HUES6 (cell line): ENCODE data around the gene UNC93B1.
"Not testable (repeated sequence)": the region's sequence is repeated elsewhere in the genome, so short reads cannot be mapped to it uniquely, and the experiment has no call there.

ENCODE experiments used
- H3K27ac ChIP-seq: 2 replicates; pipeline ENCODE4 v1.7.0; 2013; ENCODE audit warnings: low read depth, mild to moderate bottlenecking, low read length, inconsistent platforms
- H3K27me3 ChIP-seq: 2 replicates; pipeline ENCODE4 v1.6.1; 2013; ENCODE audit warnings: low read length; ENCODE audit not compliant: control insufficient read depth, insufficient read depth
- H3K36me3 ChIP-seq: 2 replicates; pipeline ENCODE4 v1.6.1; 2013; ENCODE audit warnings: low read length; ENCODE audit not compliant: control insufficient read depth, insufficient read depth
- H3K4me1 ChIP-seq: 2 replicates; pipeline ENCODE4 v1.6.1; 2013; ENCODE audit warnings: low read length; ENCODE audit not compliant: control insufficient read depth, insufficient read depth
- H3K4me3 ChIP-seq: 2 replicates; pipeline ENCODE4 v1.5.1; 2013; ENCODE audit warnings: low read depth, low read length
- H3K9ac ChIP-seq: one replicate; pipeline ENCODE4 v1.6.1; 2013; ENCODE audit warnings: mild to moderate bottlenecking, low read length
- H3K9me3 ChIP-seq: 2 replicates; pipeline ENCODE4 v1.6.1; 2013; ENCODE audit warnings: low read depth, low read length; ENCODE audit not compliant: control insufficient read depth, insufficient read depth

UNC93B1 gene

GRCh38 chr11:67963879-67964278, 40.0 kb downstream of the UNC93B1 start:
- not testable (repeated sequence) for H3K36me3 ChIP-seq, H3K27ac ChIP-seq, H3K9ac ChIP-seq, H3K4me3 ChIP-seq, H3K9me3 ChIP-seq, H3K27me3 ChIP-seq, H3K4me1 ChIP-seq

- H3K9ac ChIP-seq, H3K27me3 ChIP-seq, H3K27ac ChIP-seq, H3K4me3 ChIP-seq, H3K4me1 ChIP-seq, H3K36me3 ChIP-seq, H3K9me3 ChIP-seq: not testable (repeated sequence)
Observed at GRCh38 chr11:67963217-67963616, 40.7 kb downstream of the UNC93B1 start.

- H3K9me3 ChIP-seq, H3K27ac ChIP-seq, H3K9ac ChIP-seq, H3K4me1 ChIP-seq, H3K36me3 ChIP-seq, H3K4me3 ChIP-seq: not testable (repeated sequence)
- peaks cover 17% of the 10 kb centered on the region for H3K27me3 ChIP-seq
Observed at GRCh38 chr11:67956236-67956635, 47.7 kb downstream of the UNC93B1 start.

GRCh38 chr11:67955461-67956007, 48.4 kb downstream of the UNC93B1 start:
- not testable (repeated sequence) for H3K4me1 ChIP-seq, H3K27ac ChIP-seq, H3K36me3 ChIP-seq, H3K9me3 ChIP-seq
- peaks cover 17% of the 10 kb centered on the region for H3K27me3 ChIP-seq
- H3K4me3 ChIP-seq: peak overlapping the region; percentile 69
- peak overlapping the region; percentile 65 for H3K9ac ChIP-seq

GRCh38 chr11:67954971-67955370, 48.9 kb downstream of the UNC93B1 start:
- Histone ChIP-seq H3K4me3 (peak overlapping the region; percentile 69), H3K27me3 (peaks cover 17% of the 10 kb centered on the region)
- H3K4me1 ChIP-seq, H3K36me3 ChIP-seq, H3K9me3 ChIP-seq, H3K27ac ChIP-seq, H3K9ac ChIP-seq: not testable (repeated sequence)

GRCh38 chr11:67954251-67954650, 49.6 kb downstream of the UNC93B1 start:
- H3K4me1 ChIP-seq, H3K4me3 ChIP-seq, H3K9ac ChIP-seq, H3K36me3 ChIP-seq, H3K27ac ChIP-seq, H3K9me3 ChIP-seq: not testable (repeated sequence)
- peaks cover 17% of the 10 kb centered on the region for H3K27me3 ChIP-seq

GRCh38 chr11:67950705-67951104, 53.2 kb downstream of the UNC93B1 start:
- not testable (repeated sequence) for H3K9ac ChIP-seq, H3K27ac ChIP-seq, H3K9me3 ChIP-seq, H3K4me3 ChIP-seq, H3K36me3 ChIP-seq, H3K4me1 ChIP-seq
- peaks cover 17% of the 10 kb centered on the region for H3K27me3 ChIP-seq

- not testable (repeated sequence) for H3K9ac ChIP-seq, H3K9me3 ChIP-seq, H3K4me3 ChIP-seq, H3K27ac ChIP-seq, H3K27me3 ChIP-seq, H3K4me1 ChIP-seq, H3K36me3 ChIP-seq
Observed at GRCh38 chr11:67947785-67948184, 56.1 kb downstream of the UNC93B1 start.

GRCh38 chr11:67946403-67946802, 57.5 kb downstream of the UNC93B1 start:
- not testable (repeated sequence) for H3K4me3 ChIP-seq, H3K27me3 ChIP-seq, H3K4me1 ChIP-seq, H3K36me3 ChIP-seq, H3K9ac ChIP-seq, H3K27ac ChIP-seq, H3K9me3 ChIP-seq

- H3K27ac ChIP-seq, H3K9me3 ChIP-seq, H3K4me3 ChIP-seq: not testable (repeated sequence)
Observed at GRCh38 chr11:67943406-67943805, 60.5 kb downstream of the UNC93B1 start.

More at GRCh38 chr11:67943406-67943805, 60.5 kb downstream of the UNC93B1 start:
- H3K4me1 ChIP-seq, H3K36me3 ChIP-seq, H3K9ac ChIP-seq, H3K27me3 ChIP-seq: not testable (repeated sequence)
